Measurements from ENCODE around the gene OTULINL.

Gene OTULINL

GRCh38 chr5:14628346-14628745 lies 46.8 kb downstream of the OTULINL start:
- peak overlapping the region; percentile 51; the same call in 1 of the 2 replicates for H3K27ac ChIP-seq
- TF ChIP-seq, protein P1, sequence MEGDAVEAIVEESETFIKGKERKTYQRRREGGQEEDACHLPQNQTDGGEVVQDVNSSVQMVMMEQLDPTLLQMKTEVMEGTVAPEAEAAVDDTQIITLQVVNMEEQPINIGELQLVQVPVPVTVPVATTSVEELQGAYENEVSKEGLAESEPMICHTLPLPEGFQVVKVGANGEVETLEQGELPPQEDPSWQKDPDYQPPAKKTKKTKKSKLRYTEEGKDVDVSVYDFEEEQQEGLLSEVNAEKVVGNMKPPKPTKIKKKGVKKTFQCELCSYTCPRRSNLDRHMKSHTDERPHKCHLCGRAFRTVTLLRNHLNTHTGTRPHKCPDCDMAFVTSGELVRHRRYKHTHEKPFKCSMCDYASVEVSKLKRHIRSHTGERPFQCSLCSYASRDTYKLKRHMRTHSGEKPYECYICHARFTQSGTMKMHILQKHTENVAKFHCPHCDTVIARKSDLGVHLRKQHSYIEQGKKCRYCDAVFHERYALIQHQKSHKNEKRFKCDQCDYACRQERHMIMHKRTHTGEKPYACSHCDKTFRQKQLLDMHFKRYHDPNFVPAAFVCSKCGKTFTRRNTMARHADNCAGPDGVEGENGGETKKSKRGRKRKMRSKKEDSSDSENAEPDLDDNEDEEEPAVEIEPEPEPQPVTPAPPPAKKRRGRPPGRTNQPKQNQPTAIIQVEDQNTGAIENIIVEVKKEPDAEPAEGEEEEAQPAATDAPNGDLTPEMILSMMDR (conservative IDR thresholded peaks at IDR 0.05) = no peak

- no peak overlapping the region for H3K27ac ChIP-seq
- TF ChIP-seq, protein P1 (conservative IDR thresholded peaks at IDR 0.05) = no peak
Observed at GRCh38 chr5:14630671-14631070, 49.1 kb downstream of the OTULINL start.

DNA sequence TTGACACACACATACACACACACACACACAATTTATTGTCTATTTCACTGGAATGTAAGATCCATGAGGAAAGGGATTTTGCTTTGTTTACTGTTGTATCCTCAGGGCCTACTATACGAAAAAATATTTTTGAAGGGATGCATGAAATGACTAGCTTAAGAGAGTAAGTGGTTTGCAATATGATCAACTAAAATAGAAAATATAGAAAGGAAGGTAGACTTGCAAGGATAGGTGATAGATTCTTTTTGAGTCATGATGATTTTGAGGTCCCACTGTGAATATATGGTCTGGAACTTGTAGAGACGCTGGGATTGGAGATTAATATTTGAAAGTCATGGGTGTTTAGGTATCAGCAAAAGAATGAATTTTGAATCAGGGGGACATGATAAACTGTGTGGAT lies 54.1 kb downstream of the OTULINL start:
- H3K27ac ChIP-seq = no peak overlapping the region
- TF ChIP-seq, protein P1 (conservative IDR thresholded peaks at IDR 0.05) = no peak

- TF ChIP-seq, protein P1 (conservative IDR thresholded peaks at IDR 0.05) = no peak
Observed at GRCh38 chr5:14640765-14641164, 59.2 kb downstream of the OTULINL start.

DNA sequence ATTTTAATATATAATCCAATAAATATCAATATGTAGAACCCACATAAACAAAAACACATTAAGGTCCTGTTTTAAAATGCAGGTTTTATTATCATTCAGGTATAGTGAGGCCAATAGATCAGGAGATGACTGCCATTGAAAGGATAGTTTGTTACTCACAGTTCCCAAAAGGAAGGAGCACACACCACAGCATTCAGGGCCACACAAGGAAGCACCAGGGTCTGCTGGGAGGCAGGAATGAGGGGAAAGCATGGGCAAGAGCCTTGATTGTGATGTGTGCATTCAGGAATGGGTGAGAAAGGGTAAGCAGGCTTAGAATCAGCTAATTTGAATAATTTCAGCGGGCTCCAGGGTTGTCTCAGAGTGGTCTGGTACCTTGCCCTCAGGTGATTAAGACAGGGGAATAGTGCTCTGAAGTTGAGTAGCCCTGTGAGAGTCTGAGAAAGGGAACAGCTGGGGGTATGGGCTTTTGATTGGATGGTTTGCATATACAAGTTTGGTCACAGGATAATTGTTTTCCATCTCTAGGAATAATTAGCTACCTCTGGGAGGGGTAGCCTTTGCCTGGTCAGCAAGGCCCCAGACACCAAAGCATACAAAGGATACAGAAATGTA lies 63.1 kb downstream of the OTULINL start:
- TF ChIP-seq, protein P1 (conservative IDR thresholded peaks at IDR 0.05) = no peak
- H3K27ac ChIP-seq = no peak overlapping the region

More at GRCh38 chr5:14640765-14641164, 59.2 kb downstream of the OTULINL start:
- H3K27ac ChIP-seq = no peak overlapping the region

GRCh38 chr5:14650052-14650451 lies 68.5 kb downstream of the OTULINL start:
- TF ChIP-seq, protein P1 (conservative IDR thresholded peaks at IDR 0.05) = no peak
- no peak overlapping the region for H3K27ac ChIP-seq

GRCh38 chr5:14655146-14655741 lies 73.7 kb downstream of the OTULINL start:
- TF ChIP-seq, protein P1 (conservative IDR thresholded peaks at IDR 0.05) = no peak
- H3K27ac ChIP-seq = no peak overlapping the region

Data from VCaP (cell line).